ENCODE results near the gene TMEM50B. TPM values are rescaled to one million over a fixed set of nuclear protein-coding genes. Genes with fewer than 3 reads are reported as not detected.
"Not testable (repeated sequence)": the region's sequence is repeated elsewhere in the genome, so short reads cannot be mapped to it uniquely, and the experiment has no call there.

The TMEM50B gene
- total RNA-seq, 1 donor from 2014 or later = 31.6 TPM

- Histone ChIP-seq H3K4me3 (ENCODE audit: low read depth, low read length) (no peak overlapping the region), H3K27me3 (ENCODE audit: control insufficient read depth, insufficient read depth, low read length) (no peaks in the 10 kb centered on the region), H3K36me3 (ENCODE audit: control insufficient read depth, insufficient read depth, low read length) (peaks cover 18% of the 10 kb centered on the region)
- DNase-seq (ENCODE audit: low read depth) = no peak
- no peak for TF ChIP-seq CTCF (IDR thresholded peaks at IDR 0.05; ENCODE audit: insufficient read depth, low read length, severe bottlenecking)
- no peak for FAIRE-seq
These were observed 66.8 kb downstream of the TMEM50B start for GRCh38 chr21:33412832-33413519.

GRCh38 chr21:33412439-33412831 is 67.3 kb downstream of the TMEM50B start:
- DNase-seq (ENCODE audit: low read depth); FAIRE-seq: not testable (repeated sequence)

GRCh38 chr21:33411949-33412430 is 67.8 kb downstream of the TMEM50B start:
- DNase-seq (ENCODE audit: low read depth) = no peak

More at GRCh38 chr21:33412439-33412831, 67.3 kb downstream of the TMEM50B start:
- H3K4me3 ChIP-seq (ENCODE audit: low read depth, low read length); H3K27me3 ChIP-seq (ENCODE audit: control insufficient read depth, insufficient read depth, low read length): not testable (repeated sequence)
- peaks cover 16% of the 10 kb centered on the region for H3K36me3 ChIP-seq (ENCODE audit: control insufficient read depth, insufficient read depth, low read length)

GRCh38 chr21:33406493-33406892 is 73.3 kb downstream of the TMEM50B start:
- no peak for FAIRE-seq
- Histone ChIP-seq H3K36me3 (ENCODE audit: control insufficient read depth, insufficient read depth, low read length) (peaks cover under 1% of the 10 kb centered on the region), H3K4me3 (ENCODE audit: low read depth, low read length) (no peak overlapping the region), H3K27me3 (ENCODE audit: control insufficient read depth, insufficient read depth, low read length) (no peaks in the 10 kb centered on the region)
- TF ChIP-seq CTCF (IDR thresholded peaks at IDR 0.05; ENCODE audit: insufficient read depth, low read length, severe bottlenecking) = no peak
- DNase-seq (ENCODE audit: low read depth) = no peak

More at GRCh38 chr21:33411949-33412430, 67.8 kb downstream of the TMEM50B start:
- H3K4me3 ChIP-seq (ENCODE audit: low read depth, low read length) = no peak overlapping the region
- no peak for TF ChIP-seq CTCF (IDR thresholded peaks at IDR 0.05; ENCODE audit: insufficient read depth, low read length, severe bottlenecking)
- peaks cover 16% of the 10 kb centered on the region for H3K36me3 ChIP-seq (ENCODE audit: control insufficient read depth, insufficient read depth, low read length)
- H3K27me3 ChIP-seq (ENCODE audit: control insufficient read depth, insufficient read depth, low read length) = no peaks in the 10 kb centered on the region
- no peak for FAIRE-seq

- no peak for FAIRE-seq
- Histone ChIP-seq H3K27me3 (ENCODE audit: control insufficient read depth, insufficient read depth, low read length) (no peaks in the 10 kb centered on the region), H3K36me3 (ENCODE audit: control insufficient read depth, insufficient read depth, low read length) (no peaks in the 10 kb centered on the region), H3K4me3 (ENCODE audit: low read depth, low read length) (peak overlapping the region; percentile 54)
- no peak for DNase-seq (ENCODE audit: low read depth)
- no peak for TF ChIP-seq CTCF (IDR thresholded peaks at IDR 0.05; ENCODE audit: insufficient read depth, low read length, severe bottlenecking)
These were observed 75.8 kb downstream of the TMEM50B start for GRCh38 chr21:33403786-33404585.

- H3K36me3 ChIP-seq (ENCODE audit: control insufficient read depth, insufficient read depth, low read length) = no peaks in the 10 kb centered on the region
- H3K27me3 ChIP-seq (ENCODE audit: control insufficient read depth, insufficient read depth, low read length) = no peaks in the 10 kb centered on the region
- TF ChIP-seq CTCF (IDR thresholded peaks at IDR 0.05; ENCODE audit: insufficient read depth, low read length, severe bottlenecking) = no peak
- peak within 1 kb of the TSS; percentile 54 for H3K4me3 ChIP-seq (ENCODE audit: low read depth, low read length)
- FAIRE-seq = no peak
- DNase-seq (ENCODE audit: low read depth) = no peak
These were observed 76.5 kb downstream of the TMEM50B start, which contains the start of gene IFNGR2 for GRCh38 chr21:33403128-33403785. Gene IFNGR2, plus strand, starts transcription at chr21:33403413. Its CDS starts 131 bp downstream, at chr21:33403544.

Measured in bronchial epithelial cell (primary cell).